ENCODE data around the gene PIBF1.
"Not testable (repeated sequence)": the region's sequence is repeated elsewhere in the genome, so short reads cannot be mapped to it uniquely, and the experiment has no call there.

The PIBF1 gene

DNA sequence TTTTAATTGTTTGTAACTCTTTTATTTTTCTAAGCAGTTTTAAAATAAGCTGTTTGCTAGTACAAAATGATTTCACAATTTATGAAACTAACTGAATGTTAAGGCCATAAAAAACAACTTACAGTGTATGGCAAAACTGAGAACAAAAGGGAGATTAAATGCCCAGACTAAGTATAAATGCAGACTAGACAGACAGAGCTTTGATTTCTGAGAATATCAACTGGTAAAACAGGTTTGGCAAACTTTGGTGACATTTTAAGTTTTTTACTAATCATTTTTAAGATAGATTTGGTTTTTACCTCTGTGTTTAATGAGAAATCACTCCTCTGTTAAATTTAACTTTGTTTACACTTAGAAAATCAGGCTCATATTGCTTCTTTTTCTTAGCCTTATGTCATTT is 149.4 kb downstream of the PIBF1 start:
- DNase-seq, result no peak

- DNase-seq, result no peak
Measured at GRCh38 chr13:72932250-72932649, 150.3 kb downstream of the PIBF1 start.

GRCh38 chr13:72946267-72946666 is 164.3 kb downstream of the PIBF1 start:
- not testable (repeated sequence) for DNase-seq

- DNase-seq, result no peak
Measured at GRCh38 chr13:72952529-72953141, 170.7 kb downstream of the PIBF1 start.

DNA sequence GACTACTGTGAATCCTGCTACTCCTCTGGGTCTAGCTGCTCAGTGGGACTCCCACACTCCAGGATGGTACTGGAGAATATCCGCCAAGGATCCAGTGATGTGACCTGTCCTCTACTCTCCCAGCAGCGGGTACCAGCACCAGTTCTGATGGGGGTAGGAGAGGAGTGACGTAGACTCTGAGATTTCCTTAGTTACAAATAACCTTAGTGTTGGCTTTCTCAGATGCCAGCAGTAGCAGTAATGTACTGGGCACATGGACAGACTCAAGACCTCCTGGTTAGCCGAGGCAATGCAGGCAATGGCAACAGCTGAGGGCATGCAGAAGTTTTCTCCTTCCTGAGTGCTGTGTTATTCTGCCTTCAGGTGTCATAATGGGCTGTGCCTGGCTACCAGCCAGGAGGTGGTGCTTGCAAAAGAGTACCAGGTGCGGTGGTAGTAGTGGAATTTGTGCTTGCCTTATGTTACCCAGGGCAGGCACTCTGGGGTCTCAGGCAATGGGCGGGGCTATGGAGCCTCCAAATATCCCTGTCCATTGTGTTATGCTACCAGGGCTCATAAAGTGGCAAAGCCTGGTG is 171.5 kb downstream of the PIBF1 start:
- DNase-seq, result no peak

GRCh38 chr13:72959643-72960042 is 177.7 kb downstream of the PIBF1 start:
- DNase-seq, result no peak

DNA sequence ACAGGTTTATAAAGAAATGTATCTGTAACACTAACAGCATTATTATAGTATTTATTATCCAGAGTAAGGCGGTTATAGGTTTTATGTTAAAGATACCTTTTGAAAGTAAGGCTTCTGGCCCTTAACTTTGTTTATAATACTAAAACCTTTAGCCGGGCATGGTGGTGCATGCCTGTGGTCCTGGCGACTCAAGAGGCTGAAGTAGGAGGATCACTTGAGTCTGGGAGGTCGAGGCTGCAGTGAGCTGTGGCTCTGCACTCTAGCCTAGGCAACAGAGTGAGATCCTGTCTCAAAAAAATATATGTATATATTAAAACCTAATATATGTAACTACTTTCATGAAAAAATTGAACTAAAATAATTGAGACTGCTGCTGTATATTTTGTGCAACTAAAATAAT is 178.2 kb downstream of the PIBF1 start:
- DNase-seq, result no peak

- DNase-seq, result no peak
Measured at GRCh38 chr13:72960541-72960940, 178.6 kb downstream of the PIBF1 start.

GRCh38 chr13:72963762-72964161 is 181.8 kb downstream of the PIBF1 start:
- DNase-seq, result no peak

- DNase-seq, result no peak
Measured at GRCh38 chr13:72970301-72970880, 188.5 kb downstream of the PIBF1 start.

- DNase-seq, result no peak
Measured at GRCh38 chr13:72970956-72971355, 189.0 kb downstream of the PIBF1 start.

DNA sequence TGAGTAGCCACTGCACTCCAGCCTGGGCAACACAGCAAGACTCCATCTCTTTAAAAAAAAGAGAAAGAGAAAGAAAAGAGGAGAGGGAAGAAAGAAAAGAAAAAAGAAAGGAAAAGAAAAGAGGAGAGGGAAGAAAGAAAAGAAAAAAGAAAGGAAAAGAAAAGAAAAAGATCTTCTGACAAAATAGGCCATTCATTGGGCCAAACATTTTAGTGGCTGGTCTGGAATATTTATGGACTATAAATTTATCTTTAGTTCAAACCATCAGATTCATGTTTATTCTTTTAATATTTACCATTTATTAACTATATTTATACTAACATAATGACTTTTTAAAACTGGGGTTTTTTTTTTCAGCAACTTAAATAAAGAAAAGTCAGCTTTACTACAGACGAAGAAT is 191.3 kb downstream of the PIBF1 start:
- DNase-seq, result no peak

DNA sequence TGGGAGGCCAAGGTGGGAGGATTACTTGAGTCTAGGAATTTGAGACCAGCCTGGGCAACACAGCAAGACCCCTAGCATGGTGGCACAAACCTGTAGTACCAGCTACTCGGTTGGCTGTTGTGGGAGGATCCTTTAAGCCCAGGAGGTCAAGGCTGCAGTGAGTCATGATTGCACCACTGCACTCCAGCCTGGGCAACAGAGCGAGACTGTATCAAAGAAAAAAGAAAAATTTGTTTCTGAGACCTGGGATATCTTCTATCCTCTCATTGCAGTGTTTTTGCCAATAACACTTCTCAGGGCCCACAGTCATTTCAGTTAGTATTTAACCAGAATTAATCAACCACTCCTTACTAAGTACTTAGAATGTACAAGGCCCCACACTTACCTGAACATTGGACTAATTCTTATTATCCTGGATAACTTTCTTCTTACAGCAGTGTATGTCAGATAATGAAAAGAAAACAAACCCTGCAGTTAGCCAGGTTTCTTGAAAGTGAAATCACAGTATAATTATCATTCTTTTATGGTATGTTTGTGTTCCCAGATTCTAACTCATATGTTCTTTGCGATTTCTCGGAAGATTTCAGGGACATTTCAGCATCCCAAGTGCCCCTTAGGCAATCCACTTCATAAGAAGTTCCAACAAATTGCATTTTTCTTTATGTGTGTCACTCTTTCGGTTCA is 201.3 kb downstream of the PIBF1 start:
- no peak for DNase-seq

DNA sequence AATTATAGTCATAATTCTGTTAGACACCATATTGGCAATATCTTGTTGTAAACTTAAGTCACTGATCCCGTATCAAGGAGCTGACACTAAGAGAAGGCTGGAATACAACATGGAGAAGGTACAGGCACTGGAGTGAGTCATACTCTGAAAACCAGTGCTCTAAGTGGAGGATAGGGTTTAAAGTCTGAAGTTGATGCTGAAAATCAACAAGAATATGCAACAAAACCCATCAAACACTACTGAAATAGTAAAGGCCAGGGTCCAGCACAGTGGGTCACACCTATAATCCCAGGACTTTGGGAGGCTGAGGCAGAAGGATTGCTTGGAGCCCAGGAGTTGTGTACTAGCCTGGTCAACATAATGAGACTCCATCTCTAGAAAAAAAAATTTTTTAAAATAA is 203.7 kb downstream of the PIBF1 start:
- no peak for DNase-seq

DNA sequence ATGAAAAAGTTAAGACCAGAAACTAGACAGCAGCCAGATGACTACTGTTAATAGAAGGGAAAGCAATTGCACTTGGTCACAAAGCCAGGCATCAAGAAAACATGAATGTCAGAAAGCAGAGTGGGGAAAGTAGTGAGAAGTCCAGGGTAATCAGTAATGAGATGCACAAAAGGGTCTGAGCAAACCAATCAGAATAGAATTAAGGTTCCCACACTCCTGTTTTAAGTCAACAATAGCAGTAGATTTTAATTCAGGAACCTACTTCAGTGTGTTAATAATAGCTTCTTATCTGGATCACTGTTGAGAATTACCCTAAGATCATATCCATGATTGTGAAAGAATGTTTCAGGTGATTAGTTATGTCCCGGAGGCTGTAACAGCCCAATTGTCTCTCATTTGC is 204.3 kb downstream of the PIBF1 start:
- DNase-seq, result no peak

DNA sequence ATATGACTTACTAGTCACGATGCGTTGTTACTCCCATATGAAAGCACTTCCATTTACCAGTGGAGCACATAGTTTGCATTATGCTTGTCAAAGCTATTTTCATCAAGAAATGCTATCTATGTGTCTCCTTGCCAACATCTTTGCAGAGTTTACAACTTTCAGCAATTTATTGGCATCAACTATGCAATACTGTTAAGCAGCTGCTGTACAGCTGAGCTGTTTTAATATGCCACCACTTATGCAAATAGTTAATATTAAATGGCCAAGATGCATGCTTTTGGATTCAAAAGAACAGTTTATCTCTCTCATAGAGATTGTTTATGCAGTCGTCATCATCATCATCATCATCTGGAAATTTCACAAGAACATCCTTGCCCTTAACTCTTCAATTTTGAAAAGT is 209.0 kb downstream of the PIBF1 start:
- DNase-seq, result no peak

- no peak for DNase-seq
Measured at GRCh38 chr13:72998012-72998411, 216.1 kb downstream of the PIBF1 start.

- no peak for DNase-seq
Measured at GRCh38 chr13:73000027-73000674, 218.2 kb downstream of the PIBF1 start.

DNA sequence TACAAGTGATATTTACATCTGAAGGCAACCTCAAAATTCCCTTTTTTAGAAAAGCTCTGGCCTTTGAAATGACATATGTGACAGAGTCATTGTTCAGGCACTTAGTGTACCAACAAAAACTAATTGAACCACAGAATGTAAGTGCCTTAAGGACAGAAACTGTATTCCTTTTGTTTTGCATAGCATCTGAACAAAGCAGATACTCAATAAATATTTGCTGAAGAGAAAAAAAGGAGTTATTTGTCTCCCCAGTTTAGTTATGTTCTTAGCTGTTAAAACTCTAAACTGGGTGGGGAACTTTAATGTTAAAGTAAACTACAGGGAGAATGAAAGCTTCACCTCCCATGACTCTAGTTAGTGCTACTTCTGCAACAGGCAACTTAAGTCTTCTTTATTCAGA is 220.0 kb downstream of the PIBF1 start:
- DNase-seq, result no peak

DNA sequence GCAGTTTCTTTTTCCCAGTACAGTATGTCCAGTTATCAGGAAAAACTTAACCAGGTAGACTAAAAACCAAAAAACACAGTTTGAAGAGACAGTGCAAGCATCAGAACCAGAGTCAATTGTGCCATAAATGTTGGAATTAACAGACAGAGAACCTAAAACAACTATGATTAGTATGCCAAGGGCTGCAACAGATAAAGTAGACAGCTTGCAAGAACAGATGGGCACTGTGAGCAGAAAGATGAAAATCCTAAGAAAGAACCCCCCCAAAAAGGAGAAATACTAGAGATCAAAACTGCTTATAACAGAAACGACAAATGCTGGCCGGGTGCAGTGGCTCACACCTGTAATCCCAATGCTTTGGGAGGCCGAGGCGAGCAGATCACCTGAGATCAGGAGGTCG is 229.8 kb downstream of the PIBF1 start:
- no peak for DNase-seq

- no peak for DNase-seq
Measured at GRCh38 chr13:73015805-73016204, 233.9 kb downstream of the PIBF1 start.

- no peak for DNase-seq
Measured at GRCh38 chr13:73018336-73018735, 236.4 kb downstream of the PIBF1 start.

GRCh38 chr13:73025217-73026012 is 243.5 kb downstream of the PIBF1 start:
- no peak for DNase-seq
